ENCODE results near the gene PRKG2.

GRCh38 chr4:81258841-81259550, 44.0 kb upstream of the PRKG2 start:
- no peak for TF ChIP-seq POLR2A (IDR thresholded peaks at IDR 0.05; ENCODE audit: low read length)
- TF ChIP-seq GATA1 (IDR thresholded peaks at IDR 0.05; ENCODE audit: low read depth, low read length): no peak
